A673 (cell line): ENCODE results near the gene PPP6R2.

ENCODE experiments used
- CTCF ChIP-seq: fragments of 300-800, 200-600 bp; sonication (generic); conservative IDR thresholded peaks from 2 replicates; pipeline ENCODE4 v1.5.1; 2017; ENCODE audit warnings: low read depth, mild to moderate bottlenecking, antibody characterized with exemption, low read length, moderate library complexity, mixed read lengths
- EZH2 ChIP-seq: fragments of 200-600 bp; sonication (generic); IDR thresholded peaks from 2 replicates; pipeline ENCODE4 v1.6.1; 2017; ENCODE audit warnings: borderline replicate concordance, low read depth, mild to moderate bottlenecking, mixed read lengths, antibody characterized with exemption, low read length; ENCODE audit not compliant: poor library complexity, severe bottlenecking

GRCh38 chr22:50299785-50300619 is 43.1 kb upstream of the PPP6R2 start:
- no peak for TF ChIP-seq CTCF
- no peak for TF ChIP-seq EZH2
